Activated CD8-positive, alpha-beta T cell treated with anti-CD3 and anti-CD28 coated beads for 36 hours (primary cell): Measurements from ENCODE around the gene IARS1. TPM values are rescaled to one million over a fixed set of nuclear protein-coding genes. Genes with fewer than 3 reads are reported as not detected.
A peak's percentile ranks its signal among the peaks of the same experiment; 100 is the strongest.

Experiments
- ATAC-seq: fragments of 200-7000 bp; cut with Tn5 transposase; one replicate; pipeline ENCODE4 v1.10.0; 2021; ENCODE audit warnings: mild to moderate bottlenecking, moderate library complexity
- CTCF ChIA-PET: fragments of 350-600 bp; sonication (Branson Sonifier 250); formaldehyde crosslinking; loops from one replicate; lab custom pipeline; 2021; ENCODE audit warnings: antibody characterized with exemption; lab: Charles Lee
- POLR2A ChIA-PET: fragments of 350-600 bp; sonication (Branson Sonifier 250); formaldehyde crosslinking; loops from one replicate; lab custom pipeline; 2021; ENCODE audit warnings: antibody characterized with exemption; lab: Charles Lee
- DNase-seq: peaks from one replicate; pipeline ENCODE4 v3.0.0-alpha.2; 2020
- H3K27ac Mint-ChIP-seq: one replicate; pipeline ENCODE4 v1.8.0; 2021; ENCODE audit warnings: mild to moderate bottlenecking, mixed read lengths
- H3K27me3 Mint-ChIP-seq: one replicate; pipeline ENCODE4 v1.8.0; 2021; ENCODE audit warnings: mixed read lengths
- H3K36me3 Mint-ChIP-seq: one replicate; pipeline ENCODE4 v1.8.0; 2021; ENCODE audit warnings: low read depth, mixed read lengths
- H3K4me1 Mint-ChIP-seq: one replicate; pipeline ENCODE4 v1.8.0; 2021; ENCODE audit warnings: low read depth, mixed read lengths
- H3K4me3 Mint-ChIP-seq: one replicate; pipeline ENCODE4 v1.8.0; 2021; ENCODE audit warnings: mild to moderate bottlenecking, moderate library complexity, mixed read lengths
- H3K9me3 Mint-ChIP-seq: one replicate; pipeline ENCODE4 v1.8.0; 2021; ENCODE audit warnings: mixed read lengths
- intact Hi-C: fragments of 100-400 bp; cut with micrococcal nuclease; formaldehyde crosslinking; loops from one replicate; pipeline ENCODE4 v1.10.0; 2022
- total RNA-seq, 2 experiments: library from RNA; stranded (reverse); gene quantifications; one replicate each; pipeline ENCODE4 v1.2.3, GENCODE V29; 2021
- TF ChIP-seq, protein P1 (sequence below): fragments of 200-600 bp; IDR thresholded peaks from one replicate; pipeline ENCODE4 v1.8.0; 2022; ENCODE audit warnings: antibody characterized with exemption, mild to moderate bottlenecking

The IARS1 gene
- total RNA-seq, 2 experiments from 2014 or later = 247 to 251 TPM

DNA sequence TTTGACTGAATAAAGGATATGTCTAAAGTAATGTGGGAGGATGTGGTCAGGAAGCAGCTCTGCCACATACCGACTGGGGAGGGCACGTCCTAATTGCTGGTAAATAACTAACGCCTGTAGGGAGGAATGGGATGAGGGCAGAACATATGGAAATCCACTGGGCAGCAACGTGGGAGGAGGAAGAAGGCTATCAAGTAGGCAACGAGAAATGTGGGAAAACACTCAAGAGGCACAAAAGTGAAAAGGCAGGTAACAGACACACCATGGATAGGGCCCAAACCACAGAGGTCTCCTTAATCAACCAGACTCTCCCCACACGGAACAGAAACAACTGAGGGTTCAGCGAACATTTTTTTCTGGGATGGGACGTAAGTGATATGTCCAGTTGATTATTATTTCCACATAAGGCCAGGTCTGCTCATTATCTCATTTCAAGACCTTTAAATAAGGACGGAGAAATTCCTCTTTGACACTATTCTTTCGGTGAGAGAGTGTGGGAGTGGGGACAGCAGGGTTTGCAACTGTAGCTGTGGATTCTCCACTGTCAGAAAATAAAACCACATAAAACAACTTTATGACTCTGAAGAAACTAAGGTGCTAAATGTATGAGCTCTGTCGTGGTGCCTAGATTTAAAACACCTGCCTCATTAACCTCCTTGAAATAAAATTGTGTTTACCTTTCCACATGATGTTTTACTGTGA lies 17.0 kb downstream of the IARS1 start:
- Mint-ChIP-seq H3K27me3 (no peaks in the 10 kb centered on the region), H3K36me3 (peaks cover 78% of the 10 kb centered on the region), H3K9me3 (no peaks in the 10 kb centered on the region), H3K27ac (peak overlapping the region; percentile 66), H3K4me3 (no peak overlapping the region), H3K4me1 (peaks cover 36% of the 10 kb centered on the region)
- no peak for DNase-seq
- ChIA-PET POLR2A (interaction anchor here (0.7 to 4.4 kb wide), 7 partner anchors 11 to 49 kb away, joined by 3 to 14 read pairs (median 4); partner anchors contain the start of genes CENPP and NOL8), CTCF (interaction anchor here (1.3 to 3.2 kb wide), 3 partner anchors 12 to 137 kb away, joined by 3 to 13 read pairs (median 3); no protein-coding TSS in a partner anchor)
- TF ChIP-seq, protein P1, sequence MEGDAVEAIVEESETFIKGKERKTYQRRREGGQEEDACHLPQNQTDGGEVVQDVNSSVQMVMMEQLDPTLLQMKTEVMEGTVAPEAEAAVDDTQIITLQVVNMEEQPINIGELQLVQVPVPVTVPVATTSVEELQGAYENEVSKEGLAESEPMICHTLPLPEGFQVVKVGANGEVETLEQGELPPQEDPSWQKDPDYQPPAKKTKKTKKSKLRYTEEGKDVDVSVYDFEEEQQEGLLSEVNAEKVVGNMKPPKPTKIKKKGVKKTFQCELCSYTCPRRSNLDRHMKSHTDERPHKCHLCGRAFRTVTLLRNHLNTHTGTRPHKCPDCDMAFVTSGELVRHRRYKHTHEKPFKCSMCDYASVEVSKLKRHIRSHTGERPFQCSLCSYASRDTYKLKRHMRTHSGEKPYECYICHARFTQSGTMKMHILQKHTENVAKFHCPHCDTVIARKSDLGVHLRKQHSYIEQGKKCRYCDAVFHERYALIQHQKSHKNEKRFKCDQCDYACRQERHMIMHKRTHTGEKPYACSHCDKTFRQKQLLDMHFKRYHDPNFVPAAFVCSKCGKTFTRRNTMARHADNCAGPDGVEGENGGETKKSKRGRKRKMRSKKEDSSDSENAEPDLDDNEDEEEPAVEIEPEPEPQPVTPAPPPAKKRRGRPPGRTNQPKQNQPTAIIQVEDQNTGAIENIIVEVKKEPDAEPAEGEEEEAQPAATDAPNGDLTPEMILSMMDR = no peak
- intact Hi-C loops = loop anchor here (5.0 kb wide), 1 partner anchor 46 kb away; no protein-coding TSS in a partner anchor
- peak; percentile 34 for ATAC-seq

DNA sequence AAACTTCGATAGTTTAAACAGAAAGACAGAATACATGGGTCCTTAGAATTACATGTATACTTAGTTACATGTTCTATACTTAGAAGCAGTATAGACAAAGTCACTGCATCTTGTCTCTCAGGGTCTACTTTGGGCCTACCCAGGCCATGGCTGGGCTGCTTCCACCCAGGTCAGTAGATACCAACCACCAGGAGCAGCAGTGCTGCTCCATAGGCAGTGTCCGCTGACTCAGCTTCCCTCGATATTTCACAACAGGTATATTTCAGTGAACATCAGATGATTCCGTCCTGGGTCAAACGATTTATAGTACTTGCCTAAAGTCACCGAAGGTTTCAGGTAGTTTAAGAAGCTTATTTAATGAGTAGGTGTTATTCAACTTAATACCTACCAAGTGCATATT lies 18.0 kb downstream of the IARS1 start:
- H3K4me1 Mint-ChIP-seq = peaks cover 36% of the 10 kb centered on the region
- ChIA-PET POLR2A (interaction anchor here (0.7 to 4.4 kb wide), 6 partner anchors 12 to 50 kb away, joined by 3 to 14 read pairs (median 6); partner anchors contain the start of genes CENPP and NOL8), CTCF (interaction anchor here (1.2 to 3.2 kb wide), 2 partner anchors 21 to 136 kb away, joined by 3 to 13 read pairs; no protein-coding TSS in a partner anchor)
- TF ChIP-seq, protein P1 = no peak
- H3K9me3 Mint-ChIP-seq = no peaks in the 10 kb centered on the region
- intact Hi-C loops = loop anchor here (5.0 kb wide), 1 partner anchor 47 kb away; no protein-coding TSS in a partner anchor
- peaks cover 81% of the 10 kb centered on the region for H3K36me3 Mint-ChIP-seq
- peak overlapping the region; percentile 66 for H3K27ac Mint-ChIP-seq
- H3K4me3 Mint-ChIP-seq = no peak overlapping the region
- no peaks in the 10 kb centered on the region for H3K27me3 Mint-ChIP-seq
- no peak for ATAC-seq
- DNase-seq = no peak

DNA sequence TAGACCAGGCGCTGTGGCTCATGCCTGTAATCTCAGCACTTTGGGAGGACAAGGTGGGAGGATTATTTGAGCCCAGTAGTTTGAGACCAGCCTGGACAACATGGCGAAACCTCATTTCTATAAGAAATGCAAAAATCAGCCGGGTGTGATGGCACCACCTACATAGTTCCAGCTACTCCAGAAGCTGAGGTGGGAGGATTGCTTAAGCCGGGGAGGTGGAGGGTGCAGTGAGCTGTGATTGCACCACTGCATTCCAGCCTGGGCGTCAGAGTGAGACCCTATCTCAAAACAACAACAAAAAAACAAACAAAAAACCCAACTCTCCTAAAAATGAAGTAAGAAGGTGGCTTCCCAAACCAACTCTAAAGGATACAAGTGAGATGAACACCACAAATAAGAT lies 23.0 kb downstream of the IARS1 start:
- CTCF ChIA-PET = no interaction called here
- no peak for ATAC-seq

DNA sequence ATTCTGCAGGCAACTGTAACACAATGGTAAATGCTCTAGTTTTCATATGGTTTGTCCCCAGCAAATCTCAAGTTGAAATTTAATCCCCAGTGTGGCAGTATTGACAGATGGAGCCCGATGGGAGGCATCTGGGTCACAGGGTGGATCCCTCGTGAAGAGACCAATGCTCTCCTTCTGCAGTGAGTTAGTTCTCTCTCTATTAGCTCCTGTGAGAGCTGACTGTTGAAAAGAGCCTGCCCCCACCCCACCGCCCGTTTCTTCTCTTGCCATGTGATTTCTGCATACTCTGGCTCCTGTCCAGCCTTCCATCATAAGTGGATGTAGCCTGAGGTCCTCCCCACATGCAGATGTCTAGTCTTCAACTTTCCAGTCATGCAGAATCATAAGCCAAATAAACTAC lies 27.0 kb downstream of the IARS1 start:
- Mint-ChIP-seq H3K4me3 (no peak overlapping the region), H3K27me3 (no peaks in the 10 kb centered on the region), H3K27ac (no peak overlapping the region), H3K4me1 (peaks cover 4% of the 10 kb centered on the region), H3K36me3 (peaks cover 66% of the 10 kb centered on the region), H3K9me3 (no peaks in the 10 kb centered on the region)
- TF ChIP-seq, protein P1 = no peak
- POLR2A ChIA-PET = interaction anchor here (1.3 to 2.5 kb wide), 3 partner anchors 12 to 43 kb away, joined by 4 to 8 read pairs (median 7); no protein-coding TSS in a partner anchor
- CTCF ChIA-PET = interaction anchor here (0.8 to 5.6 kb wide), 3 partner anchors 12 to 127 kb away, joined by 3 to 20 read pairs (median 3); no protein-coding TSS in a partner anchor
- DNase-seq = no peak
- intact Hi-C loops = no loop called here
- ATAC-seq = no peak

More for the DNA sequence above, 23.0 kb downstream of the IARS1 start:
- no peaks in the 10 kb centered on the region for H3K27me3 Mint-ChIP-seq
- no peaks in the 10 kb centered on the region for H3K9me3 Mint-ChIP-seq
- TF ChIP-seq, protein P1 = no peak
- H3K4me1 Mint-ChIP-seq = peaks cover 7% of the 10 kb centered on the region
- POLR2A ChIA-PET = no interaction called here
- peaks cover 74% of the 10 kb centered on the region for H3K36me3 Mint-ChIP-seq
- intact Hi-C loops = no loop called here
- H3K27ac Mint-ChIP-seq = no peak overlapping the region
- H3K4me3 Mint-ChIP-seq = no peak overlapping the region
- no peak for DNase-seq
